Measurements from ENCODE around the gene RASSF3.
A peak's percentile ranks its signal among the peaks of the same experiment; 100 is the strongest.
"Not testable (repeated sequence)": the region's sequence is repeated elsewhere in the genome, so short reads cannot be mapped to it uniquely, and the experiment has no call there.

Gene RASSF3

DNA sequence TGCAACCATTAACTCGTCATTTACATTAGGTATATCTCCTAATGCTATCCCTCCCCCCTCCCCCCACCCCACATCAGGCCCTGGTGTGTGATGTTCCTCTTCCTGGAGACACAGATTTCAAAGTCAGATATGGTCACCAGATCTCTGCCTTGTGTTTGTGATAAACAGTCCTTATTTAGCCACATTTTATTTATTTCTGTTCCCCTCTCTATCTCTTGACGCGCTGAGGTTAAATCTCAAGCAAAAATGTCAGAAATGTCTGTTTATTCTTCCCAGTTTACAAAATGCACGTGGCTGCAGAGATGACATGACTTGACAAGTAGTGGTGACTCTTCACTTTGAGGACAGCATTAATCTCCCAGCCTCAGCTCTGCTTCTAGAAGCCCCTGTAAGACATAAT, 11.5 kb upstream of the RASSF3 start:
- no peak for DNase-seq

DNA sequence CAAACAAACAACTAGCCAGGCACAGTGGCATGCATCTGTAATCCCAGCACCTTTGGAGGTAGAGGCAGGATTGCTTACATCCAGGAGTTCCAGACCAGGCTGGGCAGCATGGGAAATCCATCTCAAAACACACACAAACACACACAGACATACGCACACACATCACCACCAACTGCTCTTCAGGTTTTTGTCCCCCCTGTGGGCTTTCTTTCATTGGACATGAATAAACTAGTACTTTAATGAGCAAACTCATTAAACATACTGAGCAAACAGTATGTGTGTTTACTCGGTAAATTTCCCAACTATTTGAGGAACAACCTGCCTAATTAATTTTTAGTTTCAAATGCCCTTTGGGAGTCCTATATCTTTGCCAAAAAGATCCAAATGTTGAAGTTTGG, 10.1 kb upstream of the RASSF3 start:
- DNase-seq, result no peak

DNA sequence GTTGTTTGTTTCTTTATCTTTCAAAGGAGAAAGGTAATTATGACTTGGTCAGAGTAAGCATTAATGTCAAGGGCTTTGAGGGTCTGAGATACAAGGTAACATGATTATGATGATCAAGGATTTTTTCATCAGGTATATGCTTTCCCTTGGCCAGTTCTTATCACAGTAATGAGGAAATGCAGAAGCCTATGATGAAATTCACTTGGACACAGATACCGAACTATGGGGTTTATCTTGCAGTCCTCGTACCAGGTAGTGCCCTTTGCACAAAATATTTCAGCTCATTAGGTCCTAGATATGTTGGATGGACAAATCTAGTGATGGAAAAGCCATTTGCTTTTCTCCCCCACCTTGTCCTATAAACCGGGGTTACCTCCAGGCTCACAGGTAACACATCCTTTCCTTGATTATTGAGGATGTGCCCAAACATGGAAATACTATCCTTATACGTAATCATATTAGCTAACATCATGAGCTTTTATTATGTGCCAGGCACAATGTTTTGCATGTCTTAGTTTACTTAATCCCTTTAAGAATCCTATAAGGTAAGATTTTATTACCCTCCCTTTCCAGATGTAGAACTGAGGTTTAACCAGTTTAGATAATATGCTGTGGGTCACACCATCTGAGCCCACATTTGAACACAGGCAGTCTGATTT, 7.0 kb upstream of the RASSF3 start:
- DNase-seq, result no peak

DNA sequence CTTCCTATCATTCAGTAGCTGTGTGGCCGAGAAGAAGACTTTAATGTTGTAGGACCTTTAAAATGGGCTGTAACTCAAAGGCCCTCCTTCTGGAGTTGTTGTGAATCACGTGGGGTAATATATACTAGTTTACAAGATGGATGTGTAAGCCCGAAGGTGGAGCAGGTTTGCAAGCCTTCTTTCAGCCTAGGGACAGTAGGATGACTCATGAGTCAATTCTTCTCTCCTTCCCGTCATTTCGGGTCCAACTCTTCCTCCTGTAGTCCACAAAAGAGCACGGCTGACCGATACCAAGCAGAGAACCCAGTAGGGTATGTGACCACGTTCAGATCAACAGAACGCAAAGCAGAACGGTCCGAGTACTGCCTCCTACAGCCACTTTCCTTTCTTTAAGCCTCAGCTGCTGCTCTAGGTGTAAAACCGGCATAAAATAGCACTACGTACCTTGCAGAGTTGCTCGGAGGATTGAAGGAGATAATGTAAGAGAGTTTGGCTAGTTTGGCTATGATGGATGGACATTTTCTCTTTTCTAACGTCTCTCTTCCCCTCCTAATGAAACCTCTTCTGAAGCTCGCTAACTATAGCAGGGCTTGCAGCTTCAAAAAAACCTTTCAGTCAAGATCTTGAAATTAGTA, 1.3 kb upstream of the RASSF3 start:
- DNase-seq, result peak; percentile 38

DNA sequence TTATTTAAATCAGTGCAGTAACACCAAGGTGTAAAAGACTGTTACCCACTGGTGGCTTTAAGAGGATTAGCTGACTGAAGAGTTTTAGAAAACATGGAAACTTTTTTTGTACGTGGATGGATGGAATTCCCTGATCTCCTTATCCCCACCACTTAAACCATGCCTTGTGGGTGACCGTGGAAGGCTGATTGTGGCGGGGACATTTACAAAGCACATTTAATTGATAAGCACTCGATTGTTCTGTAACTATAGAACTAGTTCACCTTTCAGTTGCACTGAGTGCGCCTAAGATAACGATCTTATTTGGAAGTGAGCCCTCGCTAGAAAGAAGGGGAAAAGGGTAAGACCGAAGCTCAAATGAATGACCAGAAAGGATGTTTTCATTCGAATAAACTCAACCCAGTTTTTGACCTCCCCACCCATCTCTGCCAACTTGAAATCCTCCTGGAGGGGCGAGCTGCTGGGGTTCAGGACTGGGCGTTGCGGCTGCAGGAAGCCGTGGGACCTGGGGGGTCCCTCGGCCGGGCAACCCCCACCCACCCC, 688 bp upstream of the RASSF3 start:
- DNase-seq, result no peak

DNA sequence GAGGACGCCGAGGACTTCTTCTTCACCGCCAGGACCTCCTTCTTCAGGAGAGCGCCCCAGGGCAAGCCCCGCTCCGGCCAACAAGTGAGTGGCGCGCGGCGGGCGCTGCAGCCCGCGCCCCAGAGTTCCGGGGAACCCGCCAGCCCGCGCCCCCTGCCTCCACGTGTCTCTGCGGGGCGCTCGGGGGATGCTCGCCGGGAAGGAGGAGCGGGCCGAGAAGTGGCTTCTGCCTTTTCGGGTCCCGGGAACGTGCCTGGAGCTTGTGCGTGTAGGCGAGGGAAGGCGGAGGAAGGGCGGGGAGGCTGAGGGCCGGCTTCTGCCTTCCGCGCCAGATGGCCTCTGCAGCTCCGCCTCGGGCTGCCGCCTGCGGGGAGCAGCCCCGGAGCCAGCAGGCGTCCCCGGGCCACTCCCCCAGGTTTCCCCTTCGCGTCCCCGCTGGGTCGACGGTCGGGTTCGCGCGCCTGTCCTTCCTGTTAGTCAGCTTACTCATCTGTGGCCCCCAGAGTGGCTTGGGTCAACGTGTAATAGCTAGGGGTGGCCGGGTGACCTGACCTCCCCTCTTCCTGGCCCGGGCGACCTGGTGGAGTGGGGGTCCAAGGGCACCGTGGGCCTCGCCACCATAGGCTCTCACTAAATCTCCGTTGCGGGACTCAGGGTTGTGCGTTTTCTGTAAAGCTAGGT, 505 bp downstream of the RASSF3 start:
- peak; percentile 61 for DNase-seq

DNA sequence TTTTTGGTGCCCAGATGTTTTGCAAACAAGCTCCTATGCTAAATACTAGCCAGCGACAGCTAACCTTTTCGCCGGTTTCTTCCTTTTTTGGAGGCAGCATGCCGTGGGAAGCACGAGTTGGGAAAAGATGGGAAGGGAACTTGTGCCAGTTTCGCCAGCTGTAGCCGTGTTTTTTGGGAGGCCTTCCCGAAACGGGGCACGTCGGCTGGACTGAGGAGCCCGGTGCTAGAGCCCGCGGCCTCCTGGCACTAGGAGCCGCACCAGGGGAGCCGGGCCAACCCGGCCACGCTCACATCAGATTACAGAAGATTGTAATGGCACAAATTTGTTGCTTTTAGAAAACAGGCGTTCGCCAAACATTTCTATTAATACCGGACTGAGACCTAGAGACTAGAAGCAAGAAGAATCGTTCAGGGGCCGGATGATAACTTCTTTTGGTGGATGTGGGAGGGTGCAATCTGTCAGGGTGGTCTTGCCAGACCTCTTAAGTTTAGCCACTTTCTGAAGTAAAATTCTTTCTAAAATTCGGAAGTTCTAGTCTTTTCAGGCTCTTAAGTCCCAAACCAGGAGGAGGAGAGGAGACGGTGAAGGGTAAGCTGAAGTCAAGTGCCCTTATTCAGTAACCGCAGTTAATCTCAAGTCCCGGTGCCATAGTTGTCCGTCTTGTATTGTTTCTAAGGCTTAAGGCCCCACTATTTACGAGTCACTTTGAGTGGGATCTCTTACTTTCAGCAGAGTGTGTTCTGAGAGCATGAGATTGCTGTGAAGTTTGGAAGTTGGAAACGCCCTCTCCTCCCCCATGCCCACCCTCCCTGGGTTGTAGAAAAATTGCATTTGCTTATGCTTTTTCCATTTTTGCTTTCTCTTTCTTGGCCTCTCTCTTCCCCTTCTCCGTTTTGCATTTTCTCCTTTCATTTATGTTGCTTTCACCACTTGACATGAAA, 1.3 kb downstream of the RASSF3 start:
- peak; percentile 25 for DNase-seq

DNA sequence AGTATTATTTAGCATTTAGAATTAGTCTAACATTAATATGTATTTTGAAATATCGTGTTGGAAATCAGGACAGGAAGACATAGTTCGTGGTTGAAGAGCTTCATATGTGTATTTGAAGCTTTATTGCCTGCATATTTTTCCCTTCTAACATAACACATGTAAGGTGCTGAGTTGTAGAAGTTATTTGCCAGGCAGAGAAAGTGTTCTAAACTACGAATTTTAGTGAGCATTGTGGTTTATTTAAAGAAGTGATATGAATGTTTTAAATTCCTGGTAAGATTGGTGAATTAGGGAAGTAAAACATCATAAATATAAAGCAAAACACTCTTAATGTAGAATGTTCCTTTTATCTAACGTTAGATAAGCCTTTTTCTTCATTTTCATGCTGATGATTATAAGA, 2.5 kb downstream of the RASSF3 start:
- DNase-seq, result no peak

DNA sequence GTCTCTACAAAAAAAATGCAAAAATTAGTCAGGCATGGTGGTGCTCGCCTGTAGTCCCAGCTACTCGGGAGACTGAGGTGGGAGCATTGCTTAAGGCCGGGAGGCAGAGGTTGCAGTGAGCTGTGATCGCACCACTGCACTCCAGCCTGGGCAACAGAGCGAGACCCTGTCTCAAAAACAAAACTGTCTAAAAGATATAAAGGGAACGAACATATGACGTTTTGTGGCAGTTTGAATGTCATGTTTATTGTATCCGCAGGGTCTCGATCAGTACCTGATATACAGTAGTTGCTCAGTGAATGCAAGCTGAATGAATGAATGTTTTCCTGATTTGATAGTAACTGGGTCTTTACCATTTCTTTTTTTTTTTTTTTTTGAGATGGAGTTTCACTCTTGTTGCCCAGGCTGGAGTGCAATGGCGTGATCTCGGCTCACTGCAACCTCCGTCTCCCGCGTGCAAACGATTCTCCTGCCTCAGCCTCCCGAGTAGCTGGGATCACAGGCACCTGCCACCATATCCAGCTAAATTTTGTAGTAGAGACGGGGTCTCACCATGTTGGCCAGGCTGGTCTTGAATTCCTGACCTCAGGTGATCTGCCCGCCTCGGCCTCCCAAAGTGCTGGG, 3.6 kb downstream of the RASSF3 start:
- not testable (repeated sequence) for DNase-seq

DNA sequence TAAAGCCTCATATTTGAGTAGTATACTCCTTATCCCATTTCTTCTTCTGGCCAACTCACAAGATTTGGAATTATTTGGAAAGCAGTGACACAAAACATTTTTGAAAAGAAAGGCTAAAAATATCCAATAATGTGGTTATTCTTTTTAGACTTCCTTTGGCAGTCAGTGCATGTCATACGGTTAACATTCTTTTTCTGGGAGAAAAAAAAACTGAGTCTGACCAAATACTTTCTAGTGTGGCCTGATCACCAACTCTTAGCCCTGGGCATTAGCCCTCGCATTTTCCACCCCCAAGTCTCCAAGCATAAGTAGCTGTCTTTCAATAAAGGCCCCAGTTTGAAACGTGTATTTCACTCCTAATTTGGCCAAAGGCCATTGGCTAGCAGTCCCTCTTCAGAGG, 5.9 kb downstream of the RASSF3 start:
- DNase-seq, result no peak

DNA sequence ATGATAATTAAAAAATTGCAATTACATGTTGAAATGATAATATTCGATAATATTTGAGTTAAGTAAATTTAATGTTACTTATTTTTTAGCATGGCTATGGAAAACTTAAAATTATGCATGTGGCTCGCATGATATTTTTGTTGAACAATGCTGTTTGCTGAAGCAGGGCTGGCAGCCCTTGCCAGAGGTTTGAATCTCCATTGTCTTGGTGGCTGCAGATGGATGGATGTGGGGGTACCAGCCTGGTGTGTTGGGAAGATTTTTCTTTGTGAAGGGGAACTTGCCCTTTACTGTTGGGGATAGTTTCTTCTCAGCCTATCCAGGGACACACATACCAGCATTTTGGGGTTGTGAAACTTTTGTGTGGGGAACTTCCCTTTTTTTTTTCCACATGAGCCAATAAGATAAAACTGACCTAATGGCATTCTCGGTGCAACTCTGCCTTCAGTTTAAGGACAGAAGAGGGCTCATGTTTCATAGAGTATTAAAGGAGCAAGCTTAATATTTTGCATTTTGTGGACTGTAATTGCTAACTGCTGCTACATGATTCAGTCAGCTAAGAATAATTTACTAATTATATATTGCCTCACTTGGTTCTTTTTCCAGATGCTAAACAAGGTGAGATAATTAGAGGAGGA, 8.8 kb downstream of the RASSF3 start:
- no peak for DNase-seq

DNA sequence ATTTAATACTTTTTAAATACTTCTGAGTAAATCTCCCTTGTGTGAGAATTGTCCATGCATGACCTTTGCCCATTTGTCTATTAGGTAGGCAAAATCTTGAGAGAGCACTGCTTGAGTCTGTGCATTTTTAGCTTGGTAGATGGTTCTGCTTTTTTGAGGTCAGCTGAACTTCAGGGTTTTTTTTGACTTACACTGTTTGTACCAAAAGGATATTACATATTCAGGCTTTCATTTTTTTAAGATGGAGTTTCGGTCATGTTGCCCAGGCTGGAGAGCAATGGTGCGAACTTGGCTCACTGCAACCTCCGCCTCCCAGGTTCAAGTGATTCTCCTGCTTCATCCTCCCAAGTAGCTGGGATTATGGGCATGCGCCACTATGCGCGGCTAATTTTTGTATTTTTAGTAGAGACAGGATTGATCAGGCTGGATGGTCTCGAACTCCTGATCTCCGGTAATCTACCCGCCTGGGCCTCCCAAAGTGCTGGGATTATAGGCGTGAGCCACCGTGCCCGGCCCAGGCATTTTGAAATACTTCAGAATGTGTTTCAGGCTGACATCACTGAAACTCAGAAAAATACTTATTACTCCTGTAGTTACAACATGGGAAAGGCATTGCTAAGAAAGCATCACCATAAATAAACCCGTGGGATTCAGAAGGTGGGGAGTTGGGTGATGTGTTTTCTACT, 11.1 kb downstream of the RASSF3 start:
- DNase-seq, result no peak

DNA sequence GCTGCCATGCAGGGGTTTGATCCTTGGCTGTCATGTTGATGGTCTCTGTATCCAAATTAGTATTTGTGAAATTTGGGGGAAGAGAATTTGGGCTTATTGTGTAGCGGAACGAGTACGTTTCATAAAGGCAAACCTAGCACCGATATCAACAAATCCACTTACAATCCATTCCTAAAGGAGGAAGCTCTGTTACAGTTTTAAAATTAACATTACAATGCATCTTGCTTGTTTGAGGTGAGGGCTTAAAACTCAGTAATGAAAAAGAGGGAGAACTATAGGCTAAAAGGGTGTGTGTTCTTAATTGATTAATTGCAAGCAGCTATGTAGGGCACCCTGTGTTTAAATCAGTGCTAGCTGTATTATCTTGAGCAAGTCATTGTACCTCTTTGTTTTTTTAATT, 13.7 kb downstream of the RASSF3 start:
- no peak for DNase-seq

DNA sequence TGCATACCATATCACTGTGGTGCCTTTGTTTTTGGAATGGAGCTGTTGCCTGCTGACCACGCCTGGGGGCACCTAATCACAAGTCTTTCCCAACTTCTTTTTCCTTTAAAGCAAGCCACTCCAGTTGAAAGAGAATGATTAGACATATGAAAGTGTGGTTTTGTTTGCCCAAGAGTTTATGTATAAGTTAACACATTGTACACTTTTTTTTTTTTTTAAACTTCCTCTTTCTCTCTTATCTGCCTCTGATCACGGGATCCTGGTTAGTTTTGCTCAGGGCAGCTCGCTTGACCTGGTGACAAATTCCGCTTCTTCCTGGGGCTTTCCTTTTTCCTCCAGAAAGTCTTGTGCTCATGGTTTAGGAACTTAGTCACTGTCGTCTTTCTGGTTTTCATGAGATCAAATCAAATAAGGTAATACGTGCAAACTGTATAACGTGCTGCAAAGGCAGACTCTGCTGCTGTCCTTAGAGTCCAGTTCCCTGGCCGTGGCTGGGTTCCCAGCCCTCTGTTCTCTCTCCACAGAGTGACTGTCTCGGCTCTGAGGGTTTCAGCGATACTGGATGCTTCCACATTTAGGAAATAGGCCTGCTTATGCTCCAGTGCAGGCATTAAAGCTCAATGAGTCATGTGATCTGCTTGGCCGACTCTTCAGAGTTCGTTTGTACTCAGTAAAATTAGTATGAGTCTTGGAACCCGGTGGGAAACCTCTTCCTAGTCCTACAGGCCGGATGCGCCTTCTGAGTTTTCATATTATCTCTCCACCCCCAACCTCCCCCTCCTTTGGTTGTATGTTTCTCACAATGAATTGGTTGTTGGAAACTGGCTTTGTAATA, 15.2 kb downstream of the RASSF3 start:
- DNase-seq, result no peak

DNA sequence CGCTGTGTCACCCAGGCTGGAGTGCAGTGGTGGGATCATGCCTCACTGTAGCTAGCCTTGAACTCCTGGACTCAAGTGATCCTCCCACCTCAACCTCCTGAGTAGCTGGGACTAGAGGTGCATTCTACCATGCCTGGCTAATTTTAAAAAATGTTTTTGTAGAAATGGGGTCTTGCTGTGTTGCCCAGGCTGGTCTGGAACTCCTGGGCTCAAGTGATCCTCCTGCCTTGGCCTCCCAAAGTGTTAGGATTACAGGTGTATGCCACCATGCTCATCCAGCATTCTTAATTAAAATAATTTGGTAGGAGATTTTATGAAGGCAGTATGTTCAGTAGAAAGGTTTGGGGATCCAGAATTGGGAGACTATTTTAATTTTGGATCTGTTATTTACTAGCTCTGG, 16.3 kb downstream of the RASSF3 start:
- not testable (repeated sequence) for DNase-seq

DNA sequence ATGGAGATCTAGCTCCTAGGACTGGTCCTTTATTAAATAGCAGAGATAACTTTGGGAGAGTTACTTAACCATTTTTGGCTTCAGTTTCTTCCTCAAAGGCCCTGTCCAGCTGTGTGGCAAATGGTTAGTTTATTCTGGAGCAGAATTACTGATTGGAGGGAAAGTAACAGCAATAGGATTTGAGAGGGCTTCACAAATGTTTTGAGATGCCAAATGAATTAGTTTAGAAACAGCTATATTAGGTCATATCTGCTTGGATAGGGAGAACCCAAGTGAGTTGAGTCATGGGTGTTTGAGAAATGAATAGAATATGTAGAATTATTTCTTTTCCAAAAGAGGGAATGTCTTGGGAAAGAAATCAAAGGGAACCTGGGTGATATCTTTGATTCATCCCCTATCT, 17.5 kb downstream of the RASSF3 start:
- no peak for DNase-seq

DNA sequence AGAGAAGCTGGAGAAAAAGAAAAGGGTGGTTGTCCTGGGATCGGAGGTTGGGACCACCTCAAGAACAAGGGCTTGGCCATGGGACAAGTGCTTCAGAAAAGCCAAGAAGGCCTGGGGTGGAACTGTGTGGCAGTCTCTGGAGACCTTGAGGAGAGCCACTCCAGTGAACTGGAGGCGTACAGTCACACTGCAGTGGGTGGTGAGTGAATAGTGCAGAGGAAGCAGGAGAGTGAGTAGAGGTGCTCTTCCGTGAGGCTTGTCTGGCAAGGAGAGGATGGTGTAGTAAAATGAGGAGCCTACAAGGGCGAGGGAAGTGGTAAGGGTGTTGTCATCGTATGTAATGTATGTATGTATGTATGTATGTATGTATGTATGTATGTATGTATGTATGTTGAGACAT, 20.9 kb downstream of the RASSF3 start:
- no peak for DNase-seq

DNA sequence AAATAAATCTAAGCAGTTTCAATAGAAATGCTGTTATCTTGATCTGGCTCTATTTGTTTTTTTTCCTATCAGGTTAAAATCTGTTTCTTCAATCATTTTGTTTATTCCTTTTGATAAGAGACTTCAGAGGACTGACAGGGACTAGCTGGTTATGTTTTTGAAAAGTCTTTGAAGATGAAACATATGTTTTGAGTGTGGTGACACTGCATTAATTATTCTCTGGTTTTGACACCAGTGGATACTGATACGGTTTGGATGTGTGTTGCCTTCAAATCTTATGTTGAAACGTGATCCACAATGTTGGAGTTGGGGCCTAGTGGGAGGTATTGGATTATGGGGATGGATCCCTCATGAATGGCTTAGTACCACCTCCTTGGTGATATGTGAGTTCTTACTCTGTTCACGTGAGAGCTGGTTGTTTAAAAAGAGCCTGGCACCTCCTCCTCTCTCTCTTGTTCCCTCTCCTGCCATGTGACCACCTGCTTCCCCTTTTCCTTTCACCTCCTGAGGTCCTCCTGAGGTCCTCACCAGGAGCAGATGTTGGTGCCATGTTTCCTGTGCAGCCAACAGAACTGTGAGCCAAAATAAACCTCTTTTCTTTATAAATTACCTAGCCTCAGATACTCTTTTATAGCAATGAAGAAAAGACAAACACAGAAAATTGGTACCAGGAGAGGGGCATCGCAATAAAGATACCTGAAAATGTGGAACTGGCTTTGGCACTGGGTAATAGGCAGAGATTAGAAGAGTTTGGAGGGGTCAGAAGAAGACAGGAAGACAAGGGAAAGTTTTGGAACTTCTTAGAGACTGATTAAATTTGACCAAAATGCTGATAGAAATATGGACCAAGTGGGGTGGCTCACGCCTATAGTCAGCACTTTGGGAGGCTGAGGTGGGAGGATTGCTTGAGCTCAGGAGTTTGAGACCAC, 23.0 kb downstream of the RASSF3 start:
- DNase-seq, result no peak

DNA sequence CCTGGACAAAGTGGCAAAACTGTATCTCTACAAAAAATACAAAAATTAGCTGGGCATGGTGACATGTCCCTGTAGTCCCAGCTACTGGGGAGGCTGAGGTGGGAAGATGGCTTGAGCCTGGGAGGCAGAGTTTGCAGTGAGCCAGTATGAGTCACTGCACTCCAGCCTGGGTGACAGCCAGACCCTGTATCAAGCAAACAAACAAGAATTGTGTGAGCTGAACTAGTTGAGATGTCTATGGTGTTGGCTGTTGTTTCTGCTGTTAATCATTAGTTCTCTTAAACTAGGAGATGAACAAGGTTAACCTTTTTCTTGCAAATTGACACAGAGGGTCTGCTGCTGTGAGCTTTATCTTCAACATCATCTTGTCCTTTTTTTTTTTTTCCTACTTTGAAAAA, 23.6 kb downstream of the RASSF3 start:
- peak; percentile 25 for DNase-seq

All from activated CD4-positive, alpha-beta T cell treated with anti-CD3 and anti-CD28 coated beads, Interleukin-2, amount 50 U/mL, for 1 hour (primary cell).